Cardiac fibroblast (primary cell): ENCODE results near the gene TCN1.
A peak's percentile ranks its signal among the peaks of the same experiment; 100 is the strongest.
"Not testable (repeated sequence)": the region's sequence is repeated elsewhere in the genome, so short reads cannot be mapped to it uniquely, and the experiment has no call there.

Source experiments
- DNase-seq, 2 donors: peaks; one replicate each; pipeline versions ENCODE4 v3.0.0 to v3.0.0-alpha.2; 2010; ENCODE audit warnings: low read depth in 2 of 2
- H3K4me3 ChIP-seq, 2 donors: replicated peaks in 1 of 2; 1 replicate in 1 of 2; 2 replicates in 1 of 2; pipeline ENCODE4 v1.5.1; 2011; ENCODE audit warnings: low read depth in 2 of 2, low read length in 2 of 2, mild to moderate bottlenecking in 2 of 2, moderate library complexity in 1 of 2
- TF ChIP-seq, protein P1 (sequence below): IDR thresholded peaks from one replicate; pipeline ENCODE4 v1.5.1; 2011; ENCODE audit warnings: low read depth, mild to moderate bottlenecking, low read length, inconsistent platforms

TCN1 gene

GRCh38 chr11:59894616-59895015 is 28.3 kb upstream of the TCN1 start:
- TF ChIP-seq, protein P1, sequence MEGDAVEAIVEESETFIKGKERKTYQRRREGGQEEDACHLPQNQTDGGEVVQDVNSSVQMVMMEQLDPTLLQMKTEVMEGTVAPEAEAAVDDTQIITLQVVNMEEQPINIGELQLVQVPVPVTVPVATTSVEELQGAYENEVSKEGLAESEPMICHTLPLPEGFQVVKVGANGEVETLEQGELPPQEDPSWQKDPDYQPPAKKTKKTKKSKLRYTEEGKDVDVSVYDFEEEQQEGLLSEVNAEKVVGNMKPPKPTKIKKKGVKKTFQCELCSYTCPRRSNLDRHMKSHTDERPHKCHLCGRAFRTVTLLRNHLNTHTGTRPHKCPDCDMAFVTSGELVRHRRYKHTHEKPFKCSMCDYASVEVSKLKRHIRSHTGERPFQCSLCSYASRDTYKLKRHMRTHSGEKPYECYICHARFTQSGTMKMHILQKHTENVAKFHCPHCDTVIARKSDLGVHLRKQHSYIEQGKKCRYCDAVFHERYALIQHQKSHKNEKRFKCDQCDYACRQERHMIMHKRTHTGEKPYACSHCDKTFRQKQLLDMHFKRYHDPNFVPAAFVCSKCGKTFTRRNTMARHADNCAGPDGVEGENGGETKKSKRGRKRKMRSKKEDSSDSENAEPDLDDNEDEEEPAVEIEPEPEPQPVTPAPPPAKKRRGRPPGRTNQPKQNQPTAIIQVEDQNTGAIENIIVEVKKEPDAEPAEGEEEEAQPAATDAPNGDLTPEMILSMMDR, result no peak
- H3K4me3 ChIP-seq, result no peak overlapping the region
- DNase-seq, result no peak

- TF ChIP-seq, protein P1, result no peak
- no peak overlapping the region for H3K4me3 ChIP-seq
- peak; percentile 2 to 36 for DNase-seq
These were observed 25.5 kb upstream of the TCN1 start for GRCh38 chr11:59891781-59892181.

DNA sequence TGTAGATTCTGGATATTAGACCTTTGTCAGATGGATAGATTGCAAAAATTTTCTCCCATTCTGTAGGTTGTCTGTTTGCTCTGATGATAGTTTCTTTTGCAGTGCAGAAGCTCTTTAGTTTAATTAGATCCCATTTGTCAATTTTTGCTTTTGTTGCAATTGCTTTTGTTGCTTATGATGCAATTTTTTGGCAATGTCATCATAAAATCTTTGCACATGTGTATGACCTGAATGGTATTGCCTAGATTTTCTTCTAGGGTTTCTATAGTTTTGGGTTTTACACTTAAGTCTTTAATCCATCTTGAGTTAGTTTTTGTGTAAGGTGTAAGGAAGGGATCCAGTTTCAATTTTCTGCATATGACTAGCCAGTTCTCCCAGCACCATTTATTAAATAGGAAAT is 20.9 kb upstream of the TCN1 start:
- H3K4me3 ChIP-seq, DNase-seq: not testable (repeated sequence)

DNA sequence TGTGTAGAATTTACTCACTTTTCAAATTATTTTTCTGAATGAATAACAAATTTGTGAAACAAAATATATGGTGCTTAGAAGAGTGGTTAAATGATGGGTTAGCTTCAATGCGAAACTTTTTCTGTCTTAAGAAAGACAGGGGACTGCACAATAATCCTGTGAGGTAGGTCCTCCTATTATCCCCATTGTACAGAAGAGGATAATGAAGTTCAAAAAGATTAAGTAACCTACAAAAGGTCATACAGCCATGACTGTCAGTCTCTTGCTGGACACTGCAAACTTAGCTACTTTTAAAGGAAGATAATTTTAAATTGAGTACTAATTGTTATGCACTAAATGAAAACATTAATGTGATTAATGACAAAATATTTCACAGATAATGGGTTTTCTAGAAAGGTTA is 17.3 kb upstream of the TCN1 start:
- TF ChIP-seq, protein P1, result no peak
- no peak for DNase-seq
- no peak overlapping the region for H3K4me3 ChIP-seq

DNA sequence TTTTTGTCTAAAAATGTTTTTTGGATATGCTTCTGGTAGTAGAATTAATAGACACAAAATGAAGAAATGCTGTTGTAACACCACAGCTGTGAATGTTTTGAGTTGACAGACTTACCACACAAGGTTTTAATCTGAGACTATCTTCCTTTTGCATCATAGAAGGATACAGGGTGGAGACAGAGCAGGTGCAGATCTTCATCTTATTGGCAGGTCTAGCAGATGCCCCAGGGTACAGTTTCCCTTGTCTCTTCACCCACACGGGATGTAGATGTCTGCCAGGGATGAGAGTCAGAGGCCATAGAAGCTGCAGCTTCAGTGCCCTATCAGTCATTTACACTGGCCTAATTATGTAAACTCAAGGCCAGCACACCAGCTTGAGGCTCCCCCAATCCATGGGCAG is 13.3 kb upstream of the TCN1 start:
- no peak overlapping the region for H3K4me3 ChIP-seq
- TF ChIP-seq, protein P1, result no peak
- DNase-seq, result no peak

DNA sequence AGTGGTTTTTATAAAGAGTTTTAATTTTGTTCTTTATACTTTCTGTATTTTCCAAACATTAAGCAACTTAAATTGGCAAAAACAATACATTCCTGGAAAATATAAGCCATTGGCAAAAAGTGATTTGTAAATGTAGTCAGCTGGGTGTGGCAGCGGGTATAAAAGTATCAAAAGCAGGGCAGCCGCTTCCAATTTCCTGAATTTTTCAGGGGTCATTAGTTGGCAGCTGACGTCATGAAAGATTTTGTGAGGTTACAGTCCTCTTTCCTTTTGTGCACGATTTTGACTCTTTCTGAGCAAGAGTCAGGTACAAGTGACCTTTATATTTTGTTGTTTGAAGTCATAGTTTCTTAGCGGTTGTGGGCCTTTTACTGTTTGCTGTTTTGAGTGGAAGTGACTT is 12.3 kb upstream of the TCN1 start, which contains the start of gene OOSP3:
Gene OOSP3, plus strand, starts transcription at position 208 of the 400 bp plus-strand sequence. Its CDS starts 27 bp downstream, at position 235.
- TF ChIP-seq, protein P1, result no peak
- no peak for DNase-seq
- H3K4me3 ChIP-seq, result no peak within 1 kb of the TSS

GRCh38 chr11:59877784-59878183 is 11.5 kb upstream of the TCN1 start:
- H3K4me3 ChIP-seq, result no peak overlapping the region
- TF ChIP-seq, protein P1, result no peak
- no peak for DNase-seq

GRCh38 chr11:59877325-59877724 is 11.0 kb upstream of the TCN1 start:
- DNase-seq, result no peak
- TF ChIP-seq, protein P1, result no peak

More at GRCh38 chr11:59877325-59877724, 11.0 kb upstream of the TCN1 start:
- no peak overlapping the region for H3K4me3 ChIP-seq
